Osteoblast (primary cell): ENCODE measurements around the gene ARFGAP1. TPM values are rescaled to one million over a fixed set of nuclear protein-coding genes. Genes with fewer than 3 reads are reported as not detected.

Experiments
- DNase-seq: peaks from one replicate; pipeline ENCODE4 v3.0.0; 2011; ENCODE audit warnings: low spot score, mixed read lengths; ENCODE audit not compliant: insufficient read length; ENCODE audit errors: missing footprints
- H2AFZ ChIP-seq: 2 replicates; pipeline ENCODE4 v1.6.0; 2011; ENCODE audit warnings: mild to moderate bottlenecking, low read length
- H3K27ac ChIP-seq: 2 replicates; pipeline ENCODE4 v1.5.1; 2011; ENCODE audit warnings: mild to moderate bottlenecking, low read depth, low read length, moderate library complexity
- H3K27me3 ChIP-seq: 2 replicates; pipeline ENCODE4 v1.6.0; 2012; ENCODE audit warnings: mild to moderate bottlenecking, control low read depth, inconsistent platforms, low read length, moderate library complexity; ENCODE audit not compliant: insufficient read depth
- H3K36me3 ChIP-seq: 2 replicates; pipeline ENCODE4 v1.5.1; 2011; ENCODE audit warnings: mild to moderate bottlenecking, low read length, control low read depth, moderate library complexity; ENCODE audit not compliant: insufficient read depth
- H3K4me1 ChIP-seq: 2 replicates; pipeline ENCODE4 v1.5.1; 2011; ENCODE audit warnings: mild to moderate bottlenecking, low read length, control low read depth, moderate library complexity; ENCODE audit not compliant: insufficient read depth
- H3K4me2 ChIP-seq: 2 replicates; pipeline ENCODE4 v1.6.0; 2011; ENCODE audit warnings: mild to moderate bottlenecking, low read length; ENCODE audit not compliant: insufficient read depth
- H3K4me3 ChIP-seq: fragments of 200-600 bp; sonication (generic); 3 replicates; pipeline ENCODE4 v1.5.1; 2012; ENCODE audit warnings: mild to moderate bottlenecking, low read length, inconsistent platforms; ENCODE audit not compliant: insufficient read depth
- H3K79me2 ChIP-seq: 2 replicates; pipeline ENCODE4 v1.6.0; 2012; ENCODE audit warnings: mild to moderate bottlenecking, low read length, control low read depth, inconsistent platforms; ENCODE audit not compliant: insufficient read depth
- H3K9me3 ChIP-seq: 2 replicates; pipeline ENCODE4 v1.5.1; 2011; ENCODE audit warnings: low read depth, low read length, control low read depth
- H4K20me1 ChIP-seq: 2 replicates; pipeline ENCODE4 v1.6.0; 2012; ENCODE audit warnings: mild to moderate bottlenecking, low read length, control low read depth; ENCODE audit not compliant: insufficient read depth
- CTCF ChIP-seq: IDR thresholded peaks from 2 replicates; pipeline ENCODE4 v1.5.1; 2011; ENCODE audit warnings: mild to moderate bottlenecking, low read depth, low read length, moderate library complexity; ENCODE audit errors: extremely low read depth
- total RNA-seq: library from RNA; depleted of rRNA; stranded (reverse); fragments of >200 nt; gene quantifications from 2 replicates; pipeline ENCODE4 v1.2.3, GENCODE V29; 2012

The ARFGAP1 gene
- total RNA-seq, 1 donor, result 68.4 TPM

- Histone ChIP-seq H3K27me3 (peaks cover 9% of the 10 kb centered on the region), H3K27ac (no peak overlapping the region), H3K36me3 (no peaks in the 10 kb centered on the region), H4K20me1 (no peaks in the 10 kb centered on the region), H3K4me3 (no peak overlapping the region), H3K4me1 (no peaks in the 10 kb centered on the region), H2AFZ (no peak overlapping the region), H3K79me2 (no peaks in the 10 kb centered on the region), H3K4me2 (no peak overlapping the region), H3K9me3 (no peaks in the 10 kb centered on the region)
- TF ChIP-seq CTCF, result no peak
- no peak for DNase-seq
These were observed 52.4 kb downstream of the ARFGAP1 start for GRCh38 chr20:63325021-63325471.

DNA sequence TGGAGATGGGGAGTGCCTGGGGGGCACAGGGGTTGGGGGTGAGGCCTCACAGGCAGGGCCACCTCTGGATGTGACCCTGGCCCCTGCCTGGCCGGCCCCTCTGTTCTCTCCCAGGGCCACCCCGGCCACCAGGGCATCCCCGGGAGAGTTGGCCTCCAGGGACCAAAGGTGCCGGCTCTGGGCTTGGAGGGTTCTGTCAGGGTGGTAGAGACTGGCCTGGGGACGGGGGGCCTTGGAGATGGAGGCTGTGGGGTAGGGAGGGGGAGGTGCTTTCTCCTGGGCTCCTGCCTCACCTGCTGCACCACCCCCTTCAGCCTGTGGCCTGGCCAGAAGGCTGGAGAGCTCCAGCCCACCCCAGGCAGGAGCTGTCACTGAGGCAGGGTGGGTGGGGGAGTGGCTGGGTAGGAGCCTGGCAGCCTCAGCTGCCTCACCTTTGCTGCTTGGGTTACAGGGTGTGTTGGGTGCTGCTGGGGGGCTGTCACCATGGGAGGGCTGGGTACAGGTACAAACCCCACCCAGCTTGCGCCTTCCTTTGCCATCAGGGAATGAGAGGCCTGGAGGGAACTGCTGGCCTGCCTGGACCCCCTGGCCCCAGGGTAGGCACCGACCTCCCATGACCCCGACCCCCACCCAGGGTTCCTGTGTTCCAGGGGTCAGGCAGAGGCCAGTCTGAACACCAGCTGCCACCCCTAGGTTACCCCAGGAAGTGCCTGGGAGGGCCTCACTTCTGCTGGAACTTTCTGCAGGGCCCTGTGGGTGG lies 53.1 kb downstream of the ARFGAP1 start:
- no peaks in the 10 kb centered on the region for H3K36me3 ChIP-seq
- no peak for DNase-seq

DNA sequence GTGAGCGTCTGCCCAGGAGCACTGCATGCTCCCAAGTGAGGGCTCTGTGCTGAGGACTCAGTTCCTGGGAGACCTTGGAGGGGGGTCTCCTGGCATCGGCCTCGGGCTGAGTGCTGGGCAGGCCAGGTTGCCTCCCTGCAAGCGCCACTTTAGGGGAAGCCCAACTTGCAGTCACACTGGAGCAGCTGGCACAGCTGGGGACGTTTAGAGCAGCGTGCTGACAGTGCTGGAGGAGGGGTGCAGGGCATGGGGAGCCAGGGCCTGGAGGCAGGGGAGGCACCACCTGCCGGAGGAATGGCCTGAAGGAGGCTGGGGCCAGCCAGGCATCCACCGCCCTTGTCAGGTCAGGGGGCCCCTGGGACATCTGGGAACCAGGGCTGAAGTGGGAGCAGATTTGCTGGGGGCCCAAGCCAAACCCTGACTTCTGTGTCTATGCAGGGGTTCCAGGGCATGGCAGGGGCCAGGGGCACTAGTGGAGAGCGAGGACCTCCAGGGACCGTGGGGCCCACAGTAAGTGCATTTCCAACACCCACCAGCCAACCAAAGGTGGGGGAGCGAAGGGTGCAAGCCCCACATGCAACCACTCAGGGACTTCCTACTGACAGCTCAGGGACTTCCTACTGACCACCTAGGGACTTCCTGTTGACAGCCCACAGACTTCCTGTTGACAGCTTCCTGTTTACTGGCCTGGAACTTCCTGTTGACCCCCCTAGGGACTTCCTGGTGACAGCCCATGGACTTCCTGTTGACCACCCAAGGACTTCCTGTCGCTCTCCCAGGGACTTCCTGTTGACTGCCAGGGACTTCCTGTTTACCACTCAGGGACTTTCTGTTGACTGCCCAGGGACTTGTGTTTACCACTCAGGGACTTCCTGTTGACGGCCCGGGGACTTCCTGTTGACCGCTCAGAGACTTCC lies 54.0 kb downstream of the ARFGAP1 start:
- no peak overlapping the region for H2AFZ ChIP-seq
- H3K4me3 ChIP-seq, result no peak overlapping the region
- H3K4me2 ChIP-seq, result no peak overlapping the region
- no peak overlapping the region for H3K27ac ChIP-seq
- H3K27me3 ChIP-seq, result peaks cover 9% of the 10 kb centered on the region
- no peaks in the 10 kb centered on the region for H3K36me3 ChIP-seq
- H3K4me1 ChIP-seq, result no peaks in the 10 kb centered on the region
- DNase-seq, result peak; percentile 87
- H3K9me3 ChIP-seq, result no peaks in the 10 kb centered on the region
- H4K20me1 ChIP-seq, result no peaks in the 10 kb centered on the region
- no peaks in the 10 kb centered on the region for H3K79me2 ChIP-seq
- TF ChIP-seq CTCF, result no peak

More for the DNA sequence above, 53.1 kb downstream of the ARFGAP1 start:
- Histone ChIP-seq H3K9me3 (no peaks in the 10 kb centered on the region), H3K27ac (no peak overlapping the region), H3K4me1 (no peaks in the 10 kb centered on the region), H3K4me3 (no peak overlapping the region), H3K4me2 (no peak overlapping the region), H3K27me3 (peaks cover 9% of the 10 kb centered on the region), H2AFZ (no peak overlapping the region), H4K20me1 (no peaks in the 10 kb centered on the region), H3K79me2 (no peaks in the 10 kb centered on the region)
- no peak for TF ChIP-seq CTCF

- Histone ChIP-seq H3K27ac (no peak overlapping the region), H3K4me1 (no peaks in the 10 kb centered on the region), H3K79me2 (no peaks in the 10 kb centered on the region), H3K9me3 (peaks cover 3% of the 10 kb centered on the region), H2AFZ (no peak overlapping the region), H3K36me3 (no peaks in the 10 kb centered on the region), H3K4me2 (no peak overlapping the region), H3K4me3 (no peak overlapping the region), H4K20me1 (no peaks in the 10 kb centered on the region), H3K27me3 (peaks cover 9% of the 10 kb centered on the region)
- TF ChIP-seq CTCF, result no peak
- DNase-seq, result no peak
These were observed 54.7 kb downstream of the ARFGAP1 start for GRCh38 chr20:63327231-63327745.
